Ammon's horn (tissue), 1 donor: Measurements from ENCODE around the gene RSRC1.
A peak's percentile ranks its signal among the peaks of the same experiment; 100 is the strongest.
"Not testable (repeated sequence)": the region's sequence is repeated elsewhere in the genome, so short reads cannot be mapped to it uniquely, and the experiment has no call there.

Experiments used
- DNase-seq: peaks from one replicate; pipeline ENCODE4 v3.0.0-alpha.2; 2016; ENCODE audit warnings: low spot score

The RSRC1 gene, protein sequence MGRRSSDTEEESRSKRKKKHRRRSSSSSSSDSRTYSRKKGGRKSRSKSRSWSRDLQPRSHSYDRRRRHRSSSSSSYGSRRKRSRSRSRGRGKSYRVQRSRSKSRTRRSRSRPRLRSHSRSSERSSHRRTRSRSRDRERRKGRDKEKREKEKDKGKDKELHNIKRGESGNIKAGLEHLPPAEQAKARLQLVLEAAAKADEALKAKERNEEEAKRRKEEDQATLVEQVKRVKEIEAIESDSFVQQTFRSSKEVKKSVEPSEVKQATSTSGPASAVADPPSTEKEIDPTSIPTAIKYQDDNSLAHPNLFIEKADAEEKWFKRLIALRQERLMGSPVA

DNA sequence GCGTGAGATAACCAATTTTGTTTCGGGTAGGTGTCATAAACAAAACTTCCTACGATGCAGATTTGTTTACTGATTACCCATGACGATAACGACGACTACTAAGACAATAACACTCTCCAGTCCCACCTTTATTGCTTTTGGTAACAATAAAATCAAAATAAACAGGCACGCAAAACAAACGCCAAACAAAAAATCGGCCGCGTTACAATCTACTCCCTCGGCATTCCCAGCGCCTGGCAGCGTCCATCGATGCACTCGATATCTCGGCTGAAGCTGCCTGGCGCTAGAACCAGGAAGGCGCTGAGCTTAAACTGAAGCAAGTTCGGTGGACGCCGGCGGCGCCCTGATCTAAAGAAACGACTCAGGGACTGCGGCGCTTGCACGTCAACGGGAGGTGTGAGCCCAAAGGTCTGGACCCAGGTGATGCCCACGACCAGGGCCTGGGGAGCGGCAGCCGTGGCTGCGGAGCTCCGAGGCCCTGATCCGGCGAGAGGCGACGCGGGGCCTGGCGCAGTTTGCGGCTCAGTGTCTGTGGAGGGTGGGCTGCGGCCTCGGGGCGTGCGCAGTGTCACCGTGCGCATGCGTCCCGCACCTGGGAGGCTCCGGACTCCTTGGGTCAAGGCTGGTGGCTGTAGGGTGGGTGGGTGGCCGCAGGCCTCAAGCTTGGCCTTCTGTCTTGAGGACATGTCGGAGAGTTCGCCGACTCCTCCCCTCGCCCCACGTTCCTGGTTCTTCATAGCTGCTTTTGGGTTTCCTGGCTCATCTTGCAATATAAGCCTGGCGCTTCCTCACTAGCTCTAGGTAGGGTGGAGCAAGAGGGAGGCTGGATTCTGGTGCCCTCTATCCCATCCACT lies at the start of gene RSRC1:
TSS of gene RSRC1 (plus strand) at position 286 of the 854 bp plus-strand sequence. CDS start 12,016 bp downstream, outside the sequence.
- DNase-seq, result peak; percentile 91

DNA sequence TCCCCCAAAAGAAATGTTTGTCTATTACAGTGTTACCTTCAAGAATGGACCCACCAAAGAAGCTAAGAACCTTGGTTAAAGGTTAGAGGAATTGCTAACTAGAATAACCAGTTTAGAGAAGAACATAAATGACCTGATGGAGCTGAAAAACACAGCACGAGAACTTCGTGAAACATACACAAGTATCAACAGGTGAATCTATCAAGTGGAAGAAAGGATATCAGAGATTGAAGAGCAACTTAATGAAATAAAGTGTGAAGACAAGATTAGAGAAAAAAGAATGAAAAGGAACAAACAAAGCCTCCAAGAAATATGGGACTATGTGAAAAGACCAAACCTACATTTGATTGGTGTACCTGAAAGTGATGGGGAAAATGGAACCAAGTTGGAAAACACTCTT lies 44.3 kb upstream of the RSRC1 start:
- not testable (repeated sequence) for DNase-seq

DNA sequence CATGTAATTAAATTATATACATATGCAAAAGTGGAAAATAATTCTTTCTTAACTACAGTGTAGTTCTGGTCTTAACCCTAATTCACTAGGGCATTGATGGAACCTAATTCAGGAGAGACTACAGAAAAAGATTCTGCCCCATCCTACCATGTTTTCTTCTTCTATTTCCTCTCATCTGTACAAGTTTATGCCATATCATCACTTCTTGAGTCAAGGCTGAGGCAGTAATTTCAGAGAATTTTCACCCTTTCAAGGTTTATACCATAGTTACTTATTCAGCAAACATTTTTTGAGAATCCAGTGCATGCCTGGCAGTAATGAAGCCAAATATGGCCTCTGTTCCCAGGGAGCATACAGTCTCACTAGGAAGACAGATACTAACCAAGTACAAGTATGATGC lies 37.1 kb upstream of the RSRC1 start:
- DNase-seq, result no peak

DNA sequence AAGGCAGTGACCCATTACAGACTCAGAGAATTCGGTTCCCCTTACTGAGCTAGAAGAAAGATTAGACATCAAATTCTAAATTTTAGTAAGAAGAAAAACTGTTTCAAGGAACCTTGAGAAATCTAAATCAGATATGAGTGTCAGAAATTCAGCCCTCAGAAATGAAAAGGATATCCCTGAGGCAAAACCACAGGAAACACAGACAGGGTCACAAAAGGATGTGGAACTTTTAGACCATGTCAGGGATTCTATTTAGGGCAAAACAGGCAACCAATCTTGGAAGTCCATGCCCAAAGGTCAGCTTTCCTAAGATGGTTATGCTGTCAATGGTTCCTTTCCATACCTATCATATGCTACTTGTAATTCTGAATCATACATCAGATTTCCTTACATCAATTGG lies 35.3 kb upstream of the RSRC1 start:
- DNase-seq, result no peak

DNA sequence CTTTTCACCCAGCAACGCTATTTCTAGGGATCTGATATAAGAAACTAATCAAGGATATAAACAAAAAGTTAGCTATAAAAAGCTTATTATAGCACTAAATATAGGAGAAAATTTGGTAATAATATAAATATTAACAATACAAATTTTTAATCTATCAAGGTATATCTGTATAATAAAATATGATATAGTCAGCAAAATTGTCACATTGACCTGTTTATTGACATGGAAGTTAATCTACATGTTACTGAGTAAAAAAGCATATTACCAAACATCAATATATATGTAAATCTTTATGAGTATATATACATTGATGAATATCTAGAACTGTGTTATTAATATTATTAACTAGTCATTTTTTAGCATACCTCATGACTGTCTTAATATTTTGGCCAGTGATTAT lies 30.3 kb upstream of the RSRC1 start:
- DNase-seq, result no peak

DNA sequence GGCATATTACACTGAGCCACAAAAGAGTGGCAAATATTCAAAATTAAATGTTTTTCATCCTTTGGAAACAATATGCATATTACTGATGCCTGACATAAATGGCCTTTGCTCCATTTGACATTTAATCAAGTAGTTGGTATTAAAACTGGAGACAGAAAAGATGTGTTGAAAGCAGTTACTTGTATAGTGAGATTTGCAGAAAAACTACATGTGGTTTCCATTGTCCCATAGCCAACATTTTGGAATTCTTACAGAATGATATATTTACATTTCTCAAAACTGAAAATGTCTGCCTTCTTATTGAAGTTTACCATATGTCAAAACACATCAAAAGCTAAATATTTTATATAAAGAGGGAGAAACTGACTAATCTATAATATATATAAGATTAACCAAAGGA lies 25.2 kb upstream of the RSRC1 start:
- no peak for DNase-seq

DNA sequence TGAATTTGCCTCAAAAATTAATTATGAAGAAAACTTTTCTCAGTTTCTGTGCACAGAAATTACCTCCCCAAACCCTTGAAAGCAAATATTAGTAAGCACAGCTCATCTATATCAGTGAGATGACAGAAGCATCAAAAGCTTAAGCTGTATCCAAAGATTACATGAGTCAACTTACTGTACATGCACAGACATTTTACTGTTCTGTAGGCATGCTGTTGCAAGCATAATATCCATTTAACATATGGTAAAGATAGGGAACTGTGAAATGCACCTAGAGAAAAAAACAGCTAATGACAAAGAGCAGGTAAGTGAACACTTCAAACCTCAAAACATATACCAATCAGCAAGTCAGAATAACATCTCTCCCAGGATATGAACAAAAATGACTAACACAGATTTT lies 24.5 kb upstream of the RSRC1 start:
- no peak for DNase-seq

DNA sequence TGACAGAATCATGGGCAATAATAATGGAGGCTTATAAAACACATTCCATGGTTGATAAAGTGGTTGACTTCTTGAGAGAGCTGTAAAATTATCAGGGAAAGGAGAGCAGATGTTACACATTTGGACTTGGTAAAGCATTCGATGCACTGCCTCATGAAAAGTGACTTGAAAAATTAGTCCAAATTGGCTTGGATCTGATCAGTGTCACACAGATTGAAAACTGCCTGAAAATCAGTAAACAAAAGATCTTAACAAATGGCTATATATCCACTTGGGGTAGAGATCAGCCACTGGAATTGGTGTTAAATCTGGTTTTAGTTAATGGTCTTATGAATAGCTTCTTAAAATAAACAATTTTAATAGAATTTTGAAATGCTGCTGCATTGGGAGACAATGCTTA lies 24.0 kb upstream of the RSRC1 start:
- DNase-seq, result no peak

DNA sequence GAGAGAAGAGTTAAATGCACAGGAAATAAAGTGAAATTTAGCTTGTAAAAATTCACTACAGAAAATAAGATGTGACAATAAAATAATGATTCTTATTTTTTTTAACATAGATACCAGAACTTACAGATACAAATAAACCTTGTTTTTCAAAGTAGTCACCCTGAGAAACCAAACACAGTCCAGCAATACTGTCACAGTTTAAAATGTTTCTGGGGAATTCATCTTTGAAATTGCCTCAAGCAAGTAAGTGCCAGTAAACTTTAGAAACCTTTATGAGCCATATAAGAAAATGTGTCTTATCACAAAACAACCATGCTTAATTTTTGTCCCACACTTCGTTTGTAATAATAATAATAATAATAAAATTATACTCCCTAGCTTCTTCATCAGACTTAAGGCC lies 23.5 kb upstream of the RSRC1 start:
- DNase-seq, result no peak

DNA sequence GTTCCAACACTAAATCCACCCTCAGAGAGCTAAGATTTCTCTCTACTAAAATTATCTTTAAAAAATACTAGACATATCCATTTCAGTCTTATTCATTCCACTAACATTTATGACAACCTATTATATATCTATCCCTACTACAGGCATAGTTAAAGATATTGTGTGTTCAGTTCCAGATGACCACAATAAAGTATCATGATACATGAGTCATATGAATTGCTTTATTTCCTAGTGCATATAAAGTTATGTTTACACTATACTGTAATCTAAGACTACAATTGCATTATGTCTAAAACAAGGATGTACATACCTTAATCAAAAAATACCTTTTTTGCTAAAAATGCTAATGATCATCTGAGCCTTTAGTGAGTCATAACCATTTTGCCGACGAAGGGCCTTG lies 23.1 kb upstream of the RSRC1 start:
- DNase-seq, result no peak

DNA sequence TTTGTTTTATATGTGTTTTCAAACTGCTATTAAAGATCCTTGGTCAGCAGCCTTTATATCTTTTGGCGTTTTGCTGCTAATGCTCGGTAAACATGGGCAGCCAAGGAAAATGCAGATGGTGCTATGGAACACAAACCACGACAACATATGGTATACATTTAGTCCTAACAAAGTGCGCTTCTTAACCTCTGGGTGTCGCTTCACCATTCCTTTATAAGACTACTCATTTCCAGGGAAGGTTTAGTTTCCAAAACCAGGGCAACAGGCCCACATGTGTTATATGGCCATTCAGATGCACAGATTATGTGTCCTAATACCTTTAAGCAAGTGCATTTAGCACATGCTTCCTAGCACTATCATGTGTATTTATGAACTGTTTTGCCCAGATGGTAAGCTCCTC lies 18.4 kb upstream of the RSRC1 start:
- DNase-seq, result no peak

DNA sequence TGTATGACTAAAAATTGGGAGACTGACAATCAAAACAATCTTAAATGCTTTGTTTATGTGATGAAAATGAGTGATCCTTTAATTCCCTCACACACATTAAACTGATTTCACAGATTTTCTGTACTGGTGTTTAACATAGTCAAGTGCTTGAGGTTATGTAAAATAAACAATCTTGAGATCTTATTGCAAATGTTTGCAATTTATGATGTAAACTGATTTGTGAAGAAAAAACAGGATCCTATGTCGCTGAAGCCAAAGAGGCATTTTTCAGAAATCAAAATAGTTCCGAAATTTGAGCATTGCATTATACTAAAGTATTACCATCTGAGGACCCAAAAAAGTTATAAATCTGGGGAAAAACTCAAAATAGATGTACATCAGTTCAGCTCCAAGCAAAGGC lies 16.4 kb upstream of the RSRC1 start:
- no peak for DNase-seq

DNA sequence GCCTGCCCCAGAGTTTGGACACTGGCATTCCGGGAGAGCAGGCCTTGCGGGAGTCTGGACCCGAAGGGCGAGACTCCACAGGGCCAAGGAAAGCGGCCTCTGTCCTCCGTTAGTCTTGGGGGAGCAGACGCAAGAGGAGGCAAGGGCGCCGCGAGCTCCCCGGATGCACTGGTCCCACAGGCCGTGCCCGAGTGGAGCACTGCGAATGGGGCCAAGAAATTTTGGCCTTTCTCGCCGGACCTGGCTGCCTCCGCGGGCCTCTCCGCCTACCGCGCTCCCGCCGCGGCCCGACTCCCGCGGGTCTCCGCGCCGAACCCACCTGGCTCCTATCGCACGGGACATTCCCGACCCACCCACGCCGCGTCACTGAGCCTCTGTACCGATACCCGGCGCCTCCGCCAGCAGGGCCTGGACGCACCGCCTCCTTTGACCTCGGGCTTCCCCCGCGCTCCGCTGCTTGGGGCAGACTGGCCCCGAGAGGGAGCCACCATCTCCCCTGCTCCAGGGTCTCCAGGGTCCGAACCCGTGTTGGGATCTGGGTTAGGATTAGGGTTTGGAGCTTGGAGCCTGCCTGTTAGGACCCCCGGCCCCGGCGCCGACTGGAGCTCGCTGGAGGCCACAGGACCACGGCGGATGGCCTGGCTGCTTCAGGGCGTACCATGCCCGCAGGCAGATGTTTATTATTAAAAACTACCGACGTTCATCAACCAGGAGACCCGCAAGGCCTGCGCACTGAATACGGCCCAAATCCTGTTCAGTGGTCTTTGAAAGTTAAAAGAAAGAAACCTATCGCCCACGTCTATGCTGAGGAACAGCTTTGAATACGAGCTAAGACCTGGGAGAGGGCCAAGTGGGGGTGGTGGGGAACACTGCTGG lies 15.4 kb upstream of the RSRC1 start:
- no peak for DNase-seq

DNA sequence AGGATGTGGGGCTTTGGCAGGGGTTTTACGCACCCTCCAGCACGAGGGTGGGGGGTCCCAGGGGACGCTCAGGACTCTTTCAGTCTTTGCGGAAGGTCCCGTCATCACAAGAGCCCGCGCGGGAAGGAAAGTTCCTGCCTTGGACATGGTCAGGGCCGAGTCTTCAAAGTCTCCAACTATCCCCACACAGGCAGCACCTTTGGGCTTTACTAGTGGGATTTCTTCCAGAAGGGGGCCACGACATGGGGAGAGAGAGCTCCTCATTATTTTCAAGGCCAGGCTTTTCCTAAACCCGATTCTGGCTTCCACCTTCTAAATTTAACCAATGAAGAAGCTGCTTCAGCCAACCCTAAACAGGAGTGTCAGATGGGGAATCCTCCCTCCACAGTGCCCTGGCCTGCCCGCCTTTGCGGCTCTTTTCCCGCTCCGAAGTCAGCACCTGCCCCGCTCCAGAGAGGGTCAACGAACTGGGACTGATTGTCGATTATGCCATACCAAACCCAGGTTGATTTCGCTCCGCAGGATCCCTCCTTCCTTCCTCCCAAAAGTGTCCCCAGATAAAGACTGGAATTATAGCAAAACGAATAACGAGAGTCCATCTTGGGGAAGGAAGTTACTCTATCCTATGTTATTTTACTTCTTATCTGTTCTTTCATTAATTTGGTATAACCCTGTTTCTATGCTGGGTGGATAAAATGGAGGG lies 14.6 kb upstream of the RSRC1 start:
- no peak for DNase-seq

DNA sequence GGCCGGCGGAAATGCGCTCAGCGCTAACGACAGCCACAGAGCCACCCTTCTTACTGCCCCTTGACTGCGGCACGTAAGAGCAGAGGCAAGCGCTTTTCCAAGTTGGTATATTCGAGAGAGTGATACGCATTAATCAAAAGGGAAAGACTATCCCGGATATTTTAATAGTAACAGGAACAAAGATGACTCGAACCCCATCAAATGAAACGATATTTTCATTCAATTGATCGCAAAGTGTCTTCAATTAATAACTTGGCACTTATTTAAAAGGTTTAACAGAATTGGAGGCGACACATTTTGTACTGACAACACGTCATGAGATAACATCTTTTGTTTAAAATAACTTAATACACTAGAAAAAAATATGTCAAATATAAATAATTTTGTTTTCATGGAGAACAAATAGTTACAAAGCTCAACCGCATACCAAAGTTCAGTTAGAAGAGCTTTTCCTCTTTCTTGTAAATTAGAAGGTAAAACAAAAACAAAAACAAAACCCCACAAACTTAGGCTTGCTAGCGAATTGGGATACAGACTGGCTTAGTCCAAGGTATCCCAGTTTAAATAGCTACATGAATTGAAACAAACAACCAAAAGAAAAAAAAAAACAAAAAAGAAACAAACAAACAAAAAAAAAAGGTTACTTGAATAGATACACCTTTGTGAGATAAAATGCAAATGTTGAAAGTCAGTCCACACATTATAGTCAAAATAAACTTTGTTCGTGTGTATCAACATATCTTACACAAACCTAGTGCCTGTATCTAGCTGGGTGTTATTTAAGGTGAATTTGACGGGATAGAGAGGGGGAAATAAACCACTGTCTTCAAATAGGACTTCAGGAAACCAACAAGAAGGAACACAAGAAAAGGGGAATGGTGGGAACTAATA lies 13.8 kb upstream of the RSRC1 start:
- DNase-seq, result no peak

DNA sequence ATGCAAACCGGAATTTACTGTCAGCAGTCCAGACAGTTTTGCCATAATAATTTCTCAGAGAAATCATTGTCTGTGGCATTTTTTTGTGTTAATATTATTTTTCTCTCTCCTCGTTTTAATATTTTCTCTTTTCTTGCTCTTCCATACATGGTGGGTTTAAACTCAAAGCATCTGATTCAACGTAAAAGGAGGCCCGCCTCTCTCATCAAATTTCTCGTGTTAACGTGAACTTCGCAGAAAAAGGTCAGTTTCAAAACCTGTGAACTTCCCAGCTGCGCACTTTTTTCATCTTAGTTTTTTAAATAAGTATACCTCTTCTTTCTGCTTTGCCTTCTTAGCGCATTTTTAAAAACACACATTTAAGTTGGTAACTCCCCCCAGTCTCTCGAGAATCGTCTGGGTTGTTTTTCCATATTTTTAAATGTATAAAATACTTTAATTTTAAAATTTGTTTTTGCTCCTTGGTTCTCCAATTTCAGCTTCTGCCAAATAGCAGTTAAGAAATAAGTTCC lies 12.8 kb upstream of the RSRC1 start:
- no peak for DNase-seq

DNA sequence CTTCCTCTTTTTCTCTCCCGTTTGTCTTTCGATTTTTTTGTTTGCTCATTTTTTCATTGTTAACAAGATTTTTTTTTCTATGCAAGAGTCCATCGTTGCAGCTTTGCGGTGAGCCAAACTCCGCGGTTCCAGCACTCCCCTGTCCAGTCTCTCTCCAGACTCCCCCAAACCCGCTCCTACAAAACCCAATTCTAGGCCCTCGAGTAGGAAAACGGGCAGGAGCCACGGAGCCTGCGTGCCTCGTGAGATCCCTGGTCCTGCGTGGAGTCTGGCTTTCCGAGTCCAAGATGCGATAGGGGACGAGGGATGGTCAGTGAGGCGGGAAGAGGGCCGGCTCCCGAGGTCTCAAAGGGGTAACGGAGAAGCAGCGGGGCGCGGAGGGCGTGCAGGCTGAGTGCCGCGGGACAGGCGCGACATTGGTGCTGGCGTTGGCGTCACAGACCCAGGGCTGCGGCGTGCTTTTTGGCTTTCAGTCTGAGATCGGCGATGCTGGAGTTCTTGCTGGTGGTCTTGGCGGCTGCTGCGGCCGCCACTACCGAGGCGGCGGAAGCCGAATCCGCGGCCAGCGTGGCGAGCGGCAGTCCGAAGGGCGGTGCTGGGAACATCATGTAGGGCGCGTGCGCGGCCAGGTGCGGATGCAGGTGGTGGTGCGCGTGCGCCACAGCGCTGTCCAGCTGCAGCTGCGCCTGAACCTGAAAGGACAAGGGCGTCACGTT lies 12.1 kb upstream of the RSRC1 start:
- DNase-seq, result no peak

DNA sequence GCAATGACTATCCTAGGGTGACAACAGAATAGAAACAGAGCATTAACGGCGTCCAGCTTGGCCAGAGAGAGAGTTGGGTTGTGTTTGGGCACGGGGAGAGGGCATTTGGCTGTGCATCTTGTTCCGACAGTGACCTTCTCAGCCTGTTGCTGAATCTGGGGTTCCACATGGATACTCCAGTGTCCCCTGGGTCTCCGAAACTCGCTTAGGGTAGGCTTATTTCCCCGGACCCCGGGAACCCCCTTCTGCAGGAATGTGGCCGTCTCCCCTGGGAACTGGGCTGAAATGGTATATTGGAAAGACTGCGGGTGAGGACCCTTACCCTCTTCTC lies 11.6 kb upstream of the RSRC1 start:
- no peak for DNase-seq

DNA sequence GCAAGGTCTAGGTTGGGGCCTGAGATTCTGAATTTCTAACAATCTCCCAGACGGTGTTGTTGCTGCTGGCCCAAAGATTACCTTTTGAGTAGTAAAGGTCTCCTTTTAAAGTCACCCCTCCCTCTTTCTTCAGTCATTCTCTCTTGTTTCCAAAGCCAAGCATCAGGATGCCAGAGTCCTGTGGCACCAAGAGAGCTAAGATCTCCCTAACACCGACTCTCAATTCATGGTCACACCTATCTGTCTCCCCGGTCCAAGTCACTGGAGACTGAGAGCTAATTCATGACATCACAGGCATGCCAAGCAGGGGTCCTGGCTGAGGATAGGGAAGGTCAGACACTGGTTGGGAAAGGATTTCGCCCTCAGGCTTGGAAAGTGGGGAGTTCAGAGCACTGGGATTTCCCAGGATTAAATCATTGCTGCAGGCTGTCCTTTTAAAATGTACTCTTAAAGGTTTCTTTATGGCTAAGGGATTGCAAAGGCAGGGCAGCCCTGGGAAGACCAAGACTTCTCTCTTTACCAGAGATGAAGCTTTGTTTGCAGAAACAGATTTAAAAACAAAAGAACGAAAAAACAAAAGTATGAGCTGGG lies 11.0 kb upstream of the RSRC1 start:
- DNase-seq, result no peak

DNA sequence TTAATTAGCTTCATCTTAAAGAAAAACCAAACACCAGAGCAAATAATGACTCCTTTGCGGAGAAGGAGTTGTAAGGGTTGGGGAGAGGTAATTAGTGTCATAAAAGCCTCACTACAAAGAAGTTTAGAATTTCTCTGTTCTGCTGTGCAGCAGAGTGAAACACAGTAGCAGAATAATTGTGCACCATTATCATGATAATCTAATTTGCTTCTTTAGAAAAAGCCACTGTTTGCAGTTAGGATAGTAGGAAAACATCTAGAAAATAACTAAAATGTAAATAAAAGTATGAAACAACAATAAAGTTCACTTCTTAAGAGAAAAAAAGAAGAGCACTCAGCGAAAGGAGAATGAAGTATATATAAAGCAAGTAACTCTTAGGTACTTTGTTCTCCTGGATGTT lies 9.2 kb upstream of the RSRC1 start:
- DNase-seq, result no peak
